IPS-18a (cell line): Measurements from ENCODE around the gene TMC2.

ENCODE experiments used
- H3K27ac ChIP-seq: one replicate; pipeline ENCODE4 v1.5.1; 2013; ENCODE audit warnings: low read length
- H3K27me3 ChIP-seq: one replicate; pipeline ENCODE4 v1.6.1; 2013; ENCODE audit warnings: mild to moderate bottlenecking, low read length; ENCODE audit not compliant: control insufficient read depth, insufficient read depth
- H3K36me3 ChIP-seq: one replicate; pipeline ENCODE4 v1.6.1; 2013; ENCODE audit warnings: low read depth, low read length; ENCODE audit not compliant: control insufficient read depth
- H3K4me1 ChIP-seq: one replicate; pipeline ENCODE4 v1.6.1; 2013; ENCODE audit warnings: low read depth, low read length; ENCODE audit not compliant: control insufficient read depth
- H3K4me3 ChIP-seq: one replicate; pipeline ENCODE4 v1.5.1; 2013; ENCODE audit warnings: low read length
- H3K9ac ChIP-seq: one replicate; pipeline ENCODE4 v1.6.1; 2013; ENCODE audit warnings: mild to moderate bottlenecking, low read length, moderate library complexity
- H3K9me3 ChIP-seq: one replicate; pipeline ENCODE4 v1.6.1; 2013; ENCODE audit warnings: low read depth, low read length; ENCODE audit not compliant: control insufficient read depth

Gene TMC2

GRCh38 chr20:2558581-2559278 lies 22.4 kb downstream of the TMC2 start:
- Histone ChIP-seq H3K36me3 (no peaks in the 10 kb centered on the region), H3K4me3 (peak overlapping the region; percentile 62), H3K27me3 (peaks cover 59% of the 10 kb centered on the region), H3K27ac (no peak overlapping the region), H3K9me3 (no peaks in the 10 kb centered on the region), H3K9ac (no peak overlapping the region), H3K4me1 (no peaks in the 10 kb centered on the region)

GRCh38 chr20:2559279-2559626 lies 22.9 kb downstream of the TMC2 start:
- H3K27ac ChIP-seq = no peak overlapping the region
- no peaks in the 10 kb centered on the region for H3K9me3 ChIP-seq
- H3K36me3 ChIP-seq = no peaks in the 10 kb centered on the region
- H3K4me1 ChIP-seq = no peaks in the 10 kb centered on the region
- no peak overlapping the region for H3K9ac ChIP-seq
- H3K27me3 ChIP-seq = peaks cover 59% of the 10 kb centered on the region
- H3K4me3 ChIP-seq = peak overlapping the region; percentile 62

- no peaks in the 10 kb centered on the region for H3K4me1 ChIP-seq
- H3K4me3 ChIP-seq = peak overlapping the region; percentile 62
- H3K36me3 ChIP-seq = no peaks in the 10 kb centered on the region
- no peak overlapping the region for H3K27ac ChIP-seq
- peaks cover 59% of the 10 kb centered on the region for H3K27me3 ChIP-seq
- no peak overlapping the region for H3K9ac ChIP-seq
- no peaks in the 10 kb centered on the region for H3K9me3 ChIP-seq
Measured at GRCh38 chr20:2559651-2560050, 23.3 kb downstream of the TMC2 start.

- H3K27ac ChIP-seq = no peak overlapping the region
- peaks cover 29% of the 10 kb centered on the region for H3K27me3 ChIP-seq
- H3K9ac ChIP-seq = no peak overlapping the region
- H3K9me3 ChIP-seq = no peaks in the 10 kb centered on the region
- no peaks in the 10 kb centered on the region for H3K36me3 ChIP-seq
- H3K4me3 ChIP-seq = no peak overlapping the region
- H3K4me1 ChIP-seq = no peaks in the 10 kb centered on the region
Measured at GRCh38 chr20:2563116-2563515, 26.7 kb downstream of the TMC2 start.

- Histone ChIP-seq H3K27ac (no peak overlapping the region), H3K4me3 (no peak overlapping the region), H3K9ac (no peak overlapping the region), H3K27me3 (peaks cover 20% of the 10 kb centered on the region), H3K36me3 (no peaks in the 10 kb centered on the region), H3K9me3 (no peaks in the 10 kb centered on the region), H3K4me1 (no peaks in the 10 kb centered on the region)
Measured at GRCh38 chr20:2564406-2564805, 28.0 kb downstream of the TMC2 start.

- Histone ChIP-seq H3K27ac (no peak overlapping the region), H3K4me1 (no peaks in the 10 kb centered on the region), H3K4me3 (no peak overlapping the region), H3K36me3 (no peaks in the 10 kb centered on the region), H3K27me3 (no peaks in the 10 kb centered on the region), H3K9me3 (no peaks in the 10 kb centered on the region), H3K9ac (no peak overlapping the region)
Measured at GRCh38 chr20:2575682-2576081, 39.3 kb downstream of the TMC2 start.

GRCh38 chr20:2576317-2576727 lies 39.9 kb downstream of the TMC2 start:
- H3K4me1 ChIP-seq = no peaks in the 10 kb centered on the region
- H3K27ac ChIP-seq = no peak overlapping the region
- H3K9ac ChIP-seq = no peak overlapping the region
- no peak overlapping the region for H3K4me3 ChIP-seq
- no peaks in the 10 kb centered on the region for H3K27me3 ChIP-seq
- H3K9me3 ChIP-seq = no peaks in the 10 kb centered on the region
- H3K36me3 ChIP-seq = no peaks in the 10 kb centered on the region

GRCh38 chr20:2578475-2579192 lies 42.3 kb downstream of the TMC2 start:
- no peaks in the 10 kb centered on the region for H3K36me3 ChIP-seq
- no peak overlapping the region for H3K4me3 ChIP-seq
- no peaks in the 10 kb centered on the region for H3K4me1 ChIP-seq
- H3K9me3 ChIP-seq = no peaks in the 10 kb centered on the region
- no peaks in the 10 kb centered on the region for H3K27me3 ChIP-seq
- H3K27ac ChIP-seq = no peak overlapping the region
- H3K9ac ChIP-seq = no peak overlapping the region

GRCh38 chr20:2585811-2586210 lies 49.4 kb downstream of the TMC2 start:
- H3K4me1 ChIP-seq = no peaks in the 10 kb centered on the region
- H3K9me3 ChIP-seq = no peaks in the 10 kb centered on the region
- H3K36me3 ChIP-seq = no peaks in the 10 kb centered on the region

GRCh38 chr20:2593756-2594155 lies 57.4 kb downstream of the TMC2 start:
- Histone ChIP-seq H3K4me1 (no peaks in the 10 kb centered on the region), H3K4me3 (no peak overlapping the region), H3K9me3 (no peaks in the 10 kb centered on the region), H3K27me3 (no peaks in the 10 kb centered on the region), H3K9ac (no peak overlapping the region), H3K27ac (no peak overlapping the region), H3K36me3 (no peaks in the 10 kb centered on the region)

More at GRCh38 chr20:2585811-2586210, 49.4 kb downstream of the TMC2 start:
- Histone ChIP-seq H3K27ac (no peak overlapping the region), H3K4me3 (no peak overlapping the region), H3K9ac (no peak overlapping the region), H3K27me3 (no peaks in the 10 kb centered on the region)

GRCh38 chr20:2595076-2595475 lies 58.7 kb downstream of the TMC2 start:
- no peak overlapping the region for H3K9ac ChIP-seq
- no peaks in the 10 kb centered on the region for H3K4me1 ChIP-seq
- H3K4me3 ChIP-seq = no peak overlapping the region
- H3K9me3 ChIP-seq = no peaks in the 10 kb centered on the region
- no peaks in the 10 kb centered on the region for H3K36me3 ChIP-seq
- no peaks in the 10 kb centered on the region for H3K27me3 ChIP-seq
- no peak overlapping the region for H3K27ac ChIP-seq
